GM12801 (cell line): Measurements from ENCODE around the gene IFT81.

Experiments used
- CTCF ChIP-seq: IDR thresholded peaks from one replicate; pipeline ENCODE4 v1.5.1; 2011; ENCODE audit warnings: control low read depth; ENCODE audit not compliant: insufficient read length; ENCODE audit errors: extremely low read depth

IFT81 gene

GRCh38 chr12:110266980-110267620 is 142.9 kb downstream of the IFT81 start:
- TF ChIP-seq CTCF: no peak
